NOMO-1 treated with DMSO at 0.1 percent for 48 hours (cell line): ENCODE results near the gene RAET1L.
"Not testable (repeated sequence)": the region's sequence is repeated elsewhere in the genome, so short reads cannot be mapped to it uniquely, and the experiment has no call there.

ENCODE experiments used
- DNase-seq: peaks from one replicate; lab custom pipeline; 2025; ENCODE audit not compliant: unreplicated experiment; lab: John Stamatoyannopoulos, UW

RAET1L gene

DNA sequence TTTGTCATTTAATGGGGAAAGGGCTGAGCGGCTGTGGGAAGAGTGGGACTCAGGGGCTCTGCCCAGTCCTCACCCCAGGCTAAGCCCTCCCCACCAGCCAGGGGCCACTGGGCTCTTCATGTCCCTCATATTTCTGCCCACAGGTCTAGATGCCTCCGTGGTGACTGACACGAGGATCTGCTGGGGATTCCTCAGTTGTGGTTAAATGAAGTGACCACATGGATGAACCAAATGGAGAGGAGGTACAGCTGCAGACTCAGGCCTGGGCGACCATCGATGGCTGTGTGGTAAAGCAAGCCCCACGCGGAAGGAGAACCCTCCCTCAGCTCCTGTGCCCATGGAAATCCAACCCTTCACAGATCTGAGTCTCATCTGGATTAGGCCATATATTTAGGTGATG lies 29.4 kb downstream of the RAET1L start:
- DNase-seq = no peak

DNA sequence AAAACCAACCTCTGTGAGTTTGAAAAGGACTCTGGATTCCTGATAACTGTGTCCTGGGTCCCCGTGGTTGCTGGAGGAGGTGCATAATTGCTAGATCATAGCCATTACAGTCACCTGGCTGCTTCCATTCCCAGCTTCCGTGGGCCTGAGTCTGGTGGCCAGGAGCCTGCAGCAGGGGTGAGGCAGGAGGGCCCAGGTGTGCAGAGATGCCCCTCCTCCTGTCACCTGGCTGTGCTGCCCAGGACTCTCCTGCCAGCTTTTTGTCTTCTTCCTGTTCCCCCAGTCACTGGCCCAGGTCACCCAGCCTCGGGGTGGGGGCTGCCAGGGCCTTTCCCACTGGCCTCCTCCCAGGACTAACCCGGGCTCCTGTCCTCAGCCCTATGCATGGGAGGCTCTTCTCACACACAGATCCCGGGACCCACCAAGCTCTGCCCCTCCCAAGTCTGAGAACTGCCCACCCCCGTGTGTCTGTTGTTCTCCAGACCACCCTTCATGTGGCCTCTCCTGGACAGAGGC lies 30.0 kb downstream of the RAET1L start:
- no peak for DNase-seq

DNA sequence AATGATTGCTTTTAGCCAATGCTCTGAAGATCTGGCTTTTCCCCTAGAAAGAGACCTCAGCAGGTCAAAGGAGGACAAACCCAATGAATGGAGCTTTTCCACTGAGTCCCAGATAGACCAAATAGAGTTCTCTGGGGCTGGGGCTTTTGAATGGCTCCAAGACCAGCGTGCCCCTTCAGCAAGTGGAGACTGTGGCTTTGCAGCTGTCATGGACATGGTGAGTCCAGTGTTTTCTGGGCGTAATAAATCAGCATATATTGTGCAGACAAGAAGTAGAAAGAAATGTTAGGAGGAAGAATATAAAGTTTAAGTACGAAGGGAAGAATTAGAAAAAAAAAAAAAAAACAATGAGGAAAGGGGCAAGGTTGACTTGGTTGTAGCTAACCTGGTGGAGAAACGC lies 33.5 kb downstream of the RAET1L start:
- no peak for DNase-seq

DNA sequence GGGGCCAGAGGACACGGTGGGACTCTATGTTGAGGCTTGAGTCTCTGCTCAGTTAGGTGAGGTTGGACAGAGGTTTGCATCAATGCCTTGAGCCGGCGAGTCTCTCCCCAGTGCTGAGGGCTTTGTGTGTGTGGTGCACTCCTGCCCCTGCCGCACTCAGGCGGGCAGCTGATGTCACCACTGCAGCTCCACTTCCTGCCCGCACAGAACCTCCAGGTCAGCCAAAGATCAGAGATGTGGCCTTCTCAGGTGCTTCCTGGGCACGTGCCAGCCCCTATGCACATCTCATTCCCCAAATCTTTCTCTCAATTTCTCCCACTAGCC lies 33.9 kb downstream of the RAET1L start:
- DNase-seq = not testable (repeated sequence)

DNA sequence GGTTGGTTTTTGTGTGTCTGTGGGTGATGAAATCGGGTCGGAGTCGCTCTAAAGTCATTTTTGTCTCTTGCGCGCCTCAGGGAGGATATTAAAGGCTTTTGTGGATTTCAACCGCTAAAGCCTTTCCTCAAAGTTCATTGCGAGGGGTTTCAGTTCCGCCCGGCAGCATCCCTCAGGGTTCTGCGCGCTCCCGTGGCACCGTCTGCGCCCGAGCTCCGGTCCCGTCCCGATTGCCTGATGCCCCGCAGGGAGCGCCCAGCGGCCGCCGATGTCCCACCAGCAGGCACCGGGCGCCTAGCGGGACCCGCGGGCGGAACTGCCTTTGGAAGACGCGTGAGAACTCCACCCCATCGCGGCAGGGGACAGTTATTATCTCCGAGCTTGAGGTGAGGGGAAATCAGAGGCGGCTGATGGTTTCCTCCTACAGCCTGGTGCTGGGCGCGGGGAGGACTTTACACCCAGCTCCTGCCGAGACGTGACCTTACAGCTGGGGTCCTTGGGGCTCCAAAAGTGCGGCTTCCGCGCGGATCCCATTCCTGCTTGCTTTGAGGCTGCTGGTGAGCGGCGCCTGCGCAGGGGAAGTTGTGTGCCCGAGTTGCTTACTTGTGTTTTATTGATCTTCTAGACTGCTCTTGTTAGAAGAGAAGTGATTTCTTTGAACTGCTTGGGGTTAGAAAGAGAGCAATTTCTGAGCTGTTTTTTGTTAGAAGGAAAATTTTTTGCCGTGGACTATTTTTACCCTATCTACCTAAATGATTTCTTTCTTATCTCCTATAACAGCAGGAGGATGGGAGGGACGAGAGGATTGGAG lies 34.5 kb downstream of the RAET1L start:
- DNase-seq = peak; percentile 29

DNA sequence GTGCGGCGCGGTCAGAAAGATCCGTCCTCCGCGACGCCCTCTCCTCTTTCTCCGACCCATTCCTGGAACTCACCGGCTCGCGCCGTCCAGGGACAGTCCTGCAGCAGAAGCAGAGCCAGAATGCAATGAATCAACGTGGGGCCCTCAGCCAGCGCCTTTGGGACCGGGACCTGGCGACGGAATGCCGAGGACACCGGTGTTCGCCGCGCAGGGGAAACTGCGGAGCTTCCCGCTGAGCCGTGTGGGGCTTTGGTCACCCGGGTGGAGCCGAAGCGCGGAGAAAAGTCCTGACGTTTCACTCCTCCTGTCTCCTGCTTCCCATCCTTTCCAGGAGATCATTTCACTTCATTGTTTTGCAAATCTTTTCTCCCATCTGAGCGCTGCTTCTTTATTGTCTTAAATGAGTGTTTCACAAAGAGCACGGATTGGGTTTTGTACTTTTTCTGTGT lies 35.1 kb downstream of the RAET1L start:
- DNase-seq = no peak

DNA sequence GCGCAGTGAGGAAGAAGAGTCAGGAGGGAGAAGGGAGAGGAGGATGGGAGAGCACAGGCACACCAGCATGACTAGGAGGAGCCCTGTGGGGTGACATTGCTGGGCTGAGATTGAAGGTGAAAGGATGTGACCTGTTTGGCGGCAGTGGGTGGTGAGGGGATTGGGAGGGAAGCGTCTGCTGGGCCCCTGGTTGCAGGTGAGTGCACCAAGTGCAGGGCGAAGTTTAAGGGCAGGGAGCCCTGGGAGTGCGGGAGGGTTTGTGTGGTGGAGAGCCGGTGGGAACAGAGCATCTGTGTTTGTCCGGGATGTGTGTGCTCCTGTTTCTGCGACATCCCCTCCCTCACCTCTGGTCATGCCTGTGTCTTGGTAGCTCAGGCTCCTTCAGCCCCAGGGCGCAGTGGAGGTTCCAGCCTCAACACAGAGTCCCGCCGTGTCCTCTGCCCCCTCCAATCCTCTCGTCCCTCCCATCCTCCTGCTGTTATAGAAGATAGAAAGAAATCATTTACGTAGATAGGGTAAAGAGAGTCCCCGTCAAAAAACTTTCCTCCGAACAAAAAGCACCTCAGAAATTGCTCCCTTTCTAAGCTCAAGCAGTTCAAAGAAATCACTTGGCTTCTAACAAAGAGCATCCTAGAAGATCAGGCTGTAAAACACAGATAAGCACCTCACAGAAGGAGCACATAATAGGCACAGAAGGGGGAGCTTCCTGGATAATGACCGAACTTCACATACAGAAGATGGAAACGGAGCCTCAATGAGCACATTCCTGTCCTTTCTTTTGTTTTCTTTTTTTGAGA lies 36.6 kb downstream of the RAET1L start:
- no peak for DNase-seq

DNA sequence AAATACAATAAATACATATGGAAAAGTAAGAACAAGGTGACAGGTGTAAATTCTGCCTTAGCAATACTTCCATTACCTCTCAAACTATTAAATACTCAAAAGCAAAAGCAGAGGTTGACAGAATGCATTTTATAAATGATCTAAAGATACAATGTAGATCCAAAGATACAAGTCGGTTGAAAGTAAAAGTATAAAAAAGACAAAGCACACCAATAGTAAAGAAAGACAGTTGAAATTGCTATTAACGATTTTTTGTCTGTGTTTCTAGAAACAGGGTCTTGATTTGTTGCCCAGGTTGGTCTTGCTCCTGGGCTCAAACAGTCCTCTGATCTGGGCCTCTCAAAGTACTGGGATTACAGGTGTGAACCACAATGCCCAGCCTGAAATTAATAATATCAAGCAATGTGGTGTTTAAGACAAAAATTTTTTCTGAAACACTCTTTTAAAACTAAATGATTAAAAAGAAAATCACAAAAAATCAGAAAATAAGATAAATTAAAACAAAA lies 37.7 kb downstream of the RAET1L start:
- no peak for DNase-seq

DNA sequence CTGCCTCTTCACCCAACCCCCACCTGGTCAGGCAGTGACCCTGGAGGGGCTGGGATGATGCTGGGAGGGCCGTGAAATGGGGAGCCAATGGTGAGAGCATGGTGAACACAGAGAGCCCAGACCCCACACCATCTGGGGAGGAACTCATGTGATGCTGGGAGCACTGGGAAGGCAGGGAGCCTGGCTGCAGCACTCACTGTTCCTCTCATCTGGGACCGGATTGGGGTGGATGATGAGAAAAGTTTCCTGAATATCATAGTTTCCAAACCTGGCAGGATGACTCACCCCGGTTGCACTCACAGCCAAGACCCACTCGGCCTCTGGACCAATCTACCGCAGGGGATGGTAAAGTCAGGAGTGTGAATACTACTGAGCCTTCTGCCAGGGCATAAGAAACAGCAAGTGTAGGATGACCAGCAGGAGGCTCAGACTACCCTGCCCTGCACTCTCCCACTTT lies 39.8 kb downstream of the RAET1L start:
- no peak for DNase-seq

DNA sequence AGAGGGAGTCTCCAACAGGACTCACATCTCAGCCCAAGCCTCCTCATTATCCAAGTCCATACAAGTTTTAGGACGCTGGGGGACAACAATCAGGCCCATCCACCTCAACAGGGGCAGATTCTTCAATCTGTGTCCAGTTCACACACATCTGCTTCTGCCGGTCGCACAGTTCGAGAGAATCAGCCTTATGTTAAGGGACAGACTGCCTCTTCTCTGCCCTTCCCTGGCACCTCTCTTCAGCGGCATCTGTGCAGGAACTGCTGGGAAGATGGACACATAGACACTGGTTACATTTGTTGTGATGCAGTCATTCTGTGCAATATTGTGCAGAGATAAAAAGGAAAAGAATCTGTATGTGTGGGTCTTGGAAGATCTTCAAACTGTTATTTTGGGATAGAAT lies 40.6 kb downstream of the RAET1L start:
- no peak for DNase-seq

DNA sequence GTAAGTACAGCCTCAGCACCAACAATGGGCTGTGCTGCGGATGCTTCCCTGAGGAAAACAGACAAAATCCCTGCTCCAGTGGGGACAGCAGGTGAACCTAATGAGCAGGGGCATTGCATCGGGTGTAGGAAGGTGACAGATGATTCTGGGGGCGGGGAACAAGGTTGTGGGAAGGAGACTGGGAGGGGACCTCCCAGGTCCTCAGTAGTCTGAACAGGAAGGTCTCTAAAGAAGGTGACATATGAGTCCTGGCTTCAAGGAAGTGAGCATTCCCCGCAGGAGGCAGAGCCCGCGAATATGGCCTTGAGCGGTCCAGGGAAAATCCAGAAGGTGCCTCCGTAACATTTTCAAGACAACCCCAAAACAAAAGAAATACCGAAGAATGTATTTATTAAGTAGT lies 42.2 kb downstream of the RAET1L start:
- DNase-seq = no peak

DNA sequence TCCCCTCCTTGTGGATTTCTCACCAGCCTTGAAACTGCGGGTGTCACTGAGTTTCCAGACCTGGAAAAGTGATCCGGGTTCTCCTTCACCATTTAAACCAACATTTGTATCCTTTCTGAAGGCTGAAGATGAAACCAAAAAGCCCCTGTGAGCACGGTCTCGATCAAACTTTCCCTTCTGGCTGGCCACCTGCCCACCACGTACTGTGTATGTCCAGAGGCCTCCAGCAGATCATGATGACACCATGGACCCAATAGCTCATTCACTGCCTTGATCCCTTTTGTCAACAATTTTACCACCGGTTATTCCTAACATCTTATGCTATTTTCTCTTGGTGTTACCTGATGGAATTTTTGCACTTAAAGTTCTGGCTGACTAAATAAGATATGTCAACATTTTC lies 46.0 kb downstream of the RAET1L start:
- no peak for DNase-seq

DNA sequence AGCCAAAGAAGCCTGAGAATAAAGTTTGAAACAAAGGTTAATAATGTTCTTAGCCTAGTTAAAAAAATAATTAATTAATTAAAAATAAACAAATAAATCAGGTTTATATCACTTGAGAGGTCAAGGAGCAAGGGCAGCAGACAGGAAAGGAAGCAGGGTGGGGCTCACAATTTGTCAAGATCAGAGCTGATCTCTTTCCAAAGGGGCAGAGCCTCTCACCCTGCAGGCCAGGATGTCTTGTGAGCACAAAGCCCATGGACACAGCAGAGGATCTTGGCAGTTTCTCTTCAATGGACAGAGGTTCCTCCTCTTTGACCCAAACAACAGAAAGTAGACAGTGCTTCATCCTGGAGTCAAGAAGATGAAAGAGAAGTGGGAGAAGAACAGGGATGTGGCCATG lies 46.7 kb downstream of the RAET1L start:
- no peak for DNase-seq

DNA sequence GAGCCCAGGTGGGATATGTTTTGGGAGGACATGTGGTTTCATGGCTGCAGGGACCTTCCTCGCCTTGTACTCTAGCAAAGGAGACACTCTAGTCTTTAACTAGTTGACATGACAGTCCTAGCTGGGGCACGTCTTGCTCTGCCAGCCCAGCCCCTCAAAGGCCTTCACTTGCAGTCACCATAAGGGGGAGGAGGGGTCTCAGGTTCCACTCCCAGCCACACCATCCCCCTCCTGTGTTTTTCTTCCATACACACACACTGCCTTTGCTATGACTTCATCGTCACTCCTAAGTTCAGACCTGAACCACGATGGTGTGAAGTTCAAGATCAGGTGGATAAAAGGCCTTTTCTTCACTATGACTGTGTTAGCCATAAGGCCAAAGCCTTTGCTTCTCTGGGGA lies 48.1 kb downstream of the RAET1L start:
- no peak for DNase-seq

DNA sequence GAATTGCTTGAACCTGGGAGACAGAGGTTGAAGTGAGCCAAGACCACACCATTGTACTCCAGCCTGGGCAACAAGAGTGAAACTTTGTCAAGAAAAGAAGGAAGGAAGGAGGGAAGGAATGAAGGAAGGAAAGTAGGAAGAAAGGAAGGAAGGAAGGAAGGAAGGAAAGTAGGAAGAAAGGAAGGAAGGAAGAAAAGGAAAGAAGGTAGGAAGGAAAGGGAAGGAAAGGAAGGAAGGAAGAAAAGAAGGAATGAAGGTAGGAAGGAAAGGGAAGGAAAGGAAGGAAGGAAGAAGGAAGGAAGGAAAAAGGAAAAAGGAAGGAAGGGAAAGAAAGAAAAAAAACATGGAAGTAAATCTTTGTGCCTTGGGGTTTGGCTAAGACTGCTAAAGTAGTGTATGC lies 49.9 kb downstream of the RAET1L start:
- DNase-seq = no peak

DNA sequence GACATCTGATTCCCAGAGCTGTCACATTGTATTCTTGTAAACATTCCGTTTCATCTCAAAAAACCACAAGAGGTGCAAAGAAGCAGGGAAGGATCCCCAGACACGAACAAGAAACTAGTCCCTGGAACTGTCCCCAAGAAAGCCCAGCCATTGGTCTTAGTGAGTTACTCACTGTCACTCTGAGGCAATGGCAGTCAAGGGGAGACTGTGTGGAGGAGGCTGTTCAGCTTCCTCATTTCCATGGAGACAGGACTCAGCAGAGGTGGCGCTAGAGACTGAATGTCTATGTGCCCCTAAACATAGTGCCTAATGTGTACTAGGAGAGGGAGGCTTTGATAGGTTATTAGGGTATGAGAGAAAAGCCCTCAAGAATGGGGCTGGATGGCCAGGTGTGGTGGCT lies 50.5 kb downstream of the RAET1L start:
- DNase-seq = peak; percentile 43

DNA sequence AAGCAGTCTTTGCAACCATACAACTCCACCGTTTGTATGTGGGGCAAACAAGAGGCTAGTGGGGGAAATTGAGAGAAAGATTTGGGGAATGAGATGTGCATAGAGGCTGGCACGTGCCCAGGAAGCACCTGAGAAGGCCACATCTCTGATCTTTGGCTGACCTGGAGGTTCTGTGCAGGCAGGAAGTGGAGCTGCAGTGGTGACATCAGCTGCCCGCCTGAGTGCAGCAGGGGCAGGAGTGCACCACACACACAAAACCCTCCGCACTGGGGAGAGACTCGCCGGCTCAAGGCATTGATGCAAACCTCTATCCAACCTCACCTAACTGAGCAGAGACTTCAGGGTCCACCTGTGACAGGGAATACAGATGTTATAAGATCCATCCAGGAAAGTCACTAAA lies 50.9 kb downstream of the RAET1L start:
- not testable (repeated sequence) for DNase-seq

DNA sequence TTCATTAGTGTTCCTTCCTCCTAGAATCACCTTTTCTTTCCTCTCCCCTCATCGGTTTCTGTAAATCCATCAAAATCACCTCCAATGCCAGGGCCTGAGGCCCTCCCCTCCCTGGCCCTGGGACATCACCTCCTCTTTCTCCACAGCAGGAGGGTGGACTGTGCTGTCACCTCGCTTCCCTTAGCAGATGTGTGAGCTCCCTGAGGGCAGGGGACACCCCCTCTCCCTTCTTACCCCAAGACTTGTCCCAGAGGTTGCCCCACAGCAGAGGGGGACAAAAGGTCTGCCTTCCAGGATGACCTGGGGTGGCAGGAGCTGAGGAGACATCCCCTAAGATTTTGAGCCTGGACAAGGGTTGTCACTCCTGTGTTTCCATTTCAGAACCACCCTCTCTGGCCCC lies 55.7 kb downstream of the RAET1L start:
- no peak for DNase-seq

DNA sequence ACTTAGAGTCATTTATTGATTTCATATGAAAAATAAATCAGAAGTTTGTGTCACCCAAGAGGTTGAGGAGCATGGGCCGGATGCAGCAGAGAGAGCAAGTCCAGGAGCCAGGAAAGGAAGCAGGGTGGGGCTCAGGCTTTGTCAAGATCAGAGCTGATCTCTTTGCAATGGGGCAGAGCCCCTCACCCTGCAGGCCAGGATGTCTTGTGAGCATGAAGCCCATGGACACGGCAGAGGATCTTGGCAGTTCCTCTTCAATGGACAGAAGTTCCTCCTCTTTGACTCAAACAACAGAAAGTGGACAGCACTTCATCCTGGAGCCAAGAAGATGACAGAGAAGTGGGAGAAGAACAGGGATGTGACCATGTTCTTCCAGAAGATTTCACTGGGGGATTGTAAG lies 56.4 kb downstream of the RAET1L start:
- DNase-seq = not testable (repeated sequence)
